WTC11 (cell line): ENCODE results near the gene FUBP3.

ENCODE experiments used
- ATF1 ChIP-seq: sonication (generic); formaldehyde crosslinking; IDR thresholded peaks from 2 replicates; pipeline ENCODE4 v1.8.1; 2023; ENCODE audit warnings: mild to moderate bottlenecking, moderate library complexity, missing genetic modification reagents
- CBFB ChIP-seq: sonication (generic); formaldehyde crosslinking; IDR thresholded peaks from 2 replicates; pipeline ENCODE4 v1.8.1; 2022; ENCODE audit warnings: mild to moderate bottlenecking, low read depth, missing genetic modification reagents
- ESRRA ChIP-seq: sonication (generic); formaldehyde crosslinking; IDR thresholded peaks from 2 replicates; pipeline ENCODE4 v1.8.1; 2022; ENCODE audit warnings: mild to moderate bottlenecking, missing genetic modification reagents, borderline replicate concordance
- JUN ChIP-seq: sonication (generic); formaldehyde crosslinking; IDR thresholded peaks from 2 replicates; pipeline ENCODE4 v1.8.0; 2023; ENCODE audit warnings: mild to moderate bottlenecking, missing genetic modification reagents
- SMAD4 ChIP-seq: sonication (generic); formaldehyde crosslinking; IDR thresholded peaks from 2 replicates; pipeline ENCODE4 v1.8.0; 2022; ENCODE audit warnings: mild to moderate bottlenecking, missing genetic modification reagents
- TF ChIP-seq, protein P1 (sequence below): fragments of 200-600 bp; IDR thresholded peaks from 2 replicates; pipeline ENCODE4 v1.8.0; 2022; ENCODE audit warnings: antibody characterized with exemption
- TF ChIP-seq, protein P2 (sequence below): sonication (generic); formaldehyde crosslinking; IDR thresholded peaks from 2 replicates; pipeline ENCODE4 v1.8.1; 2022; ENCODE audit warnings: mild to moderate bottlenecking, moderate library complexity, missing genetic modification reagents
- TF ChIP-seq, protein P3 (sequence below): sonication (generic); formaldehyde crosslinking; IDR thresholded peaks from 2 replicates; pipeline ENCODE4 v1.8.1; 2022; ENCODE audit warnings: mild to moderate bottlenecking, missing genetic modification reagents, moderate library complexity, borderline replicate concordance
- TF ChIP-seq, protein P4 (sequence below): sonication (generic); formaldehyde crosslinking; IDR thresholded peaks from 2 replicates; pipeline ENCODE4 v1.8.0; 2022; ENCODE audit warnings: mild to moderate bottlenecking, missing genetic modification reagents
- TF ChIP-seq, protein P5 (sequence below): sonication (generic); formaldehyde crosslinking; IDR thresholded peaks from 2 replicates; pipeline ENCODE4 v1.8.0; 2022; ENCODE audit warnings: mild to moderate bottlenecking, missing genetic modification reagents

DNA sequence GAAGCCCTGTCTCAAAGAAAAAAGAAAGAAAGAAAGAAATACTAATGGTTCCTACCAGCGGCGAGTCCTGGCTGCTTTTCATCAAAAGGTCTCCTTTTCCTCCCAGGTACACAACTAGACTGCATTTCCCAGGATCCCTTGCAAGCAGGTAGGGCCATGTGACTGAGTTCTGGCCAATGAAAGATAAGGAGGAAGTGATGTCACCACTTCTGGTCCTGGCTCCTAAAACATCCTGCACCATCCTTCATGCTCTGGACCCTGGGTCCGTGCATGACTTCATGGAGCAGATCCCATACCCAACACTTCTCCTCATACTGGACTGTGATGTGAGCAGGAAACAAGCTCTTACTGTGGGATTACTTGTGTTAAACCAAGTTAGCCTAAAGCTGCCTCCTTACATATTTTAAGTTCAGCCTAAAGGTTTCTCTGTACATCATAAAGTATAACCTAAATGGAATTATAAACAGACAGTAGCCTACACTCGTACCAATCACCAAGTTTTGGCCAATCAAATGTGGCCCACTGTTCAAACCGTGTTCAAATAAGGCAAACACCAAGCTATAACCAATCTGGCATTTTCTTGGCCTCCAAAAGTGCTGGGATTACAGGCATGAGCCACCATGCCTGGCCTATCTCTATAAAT is 30.2 kb upstream of the FUBP3 start:
- TF ChIP-seq, protein P1, sequence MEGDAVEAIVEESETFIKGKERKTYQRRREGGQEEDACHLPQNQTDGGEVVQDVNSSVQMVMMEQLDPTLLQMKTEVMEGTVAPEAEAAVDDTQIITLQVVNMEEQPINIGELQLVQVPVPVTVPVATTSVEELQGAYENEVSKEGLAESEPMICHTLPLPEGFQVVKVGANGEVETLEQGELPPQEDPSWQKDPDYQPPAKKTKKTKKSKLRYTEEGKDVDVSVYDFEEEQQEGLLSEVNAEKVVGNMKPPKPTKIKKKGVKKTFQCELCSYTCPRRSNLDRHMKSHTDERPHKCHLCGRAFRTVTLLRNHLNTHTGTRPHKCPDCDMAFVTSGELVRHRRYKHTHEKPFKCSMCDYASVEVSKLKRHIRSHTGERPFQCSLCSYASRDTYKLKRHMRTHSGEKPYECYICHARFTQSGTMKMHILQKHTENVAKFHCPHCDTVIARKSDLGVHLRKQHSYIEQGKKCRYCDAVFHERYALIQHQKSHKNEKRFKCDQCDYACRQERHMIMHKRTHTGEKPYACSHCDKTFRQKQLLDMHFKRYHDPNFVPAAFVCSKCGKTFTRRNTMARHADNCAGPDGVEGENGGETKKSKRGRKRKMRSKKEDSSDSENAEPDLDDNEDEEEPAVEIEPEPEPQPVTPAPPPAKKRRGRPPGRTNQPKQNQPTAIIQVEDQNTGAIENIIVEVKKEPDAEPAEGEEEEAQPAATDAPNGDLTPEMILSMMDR, result no peak
- TF ChIP-seq, protein P2, sequence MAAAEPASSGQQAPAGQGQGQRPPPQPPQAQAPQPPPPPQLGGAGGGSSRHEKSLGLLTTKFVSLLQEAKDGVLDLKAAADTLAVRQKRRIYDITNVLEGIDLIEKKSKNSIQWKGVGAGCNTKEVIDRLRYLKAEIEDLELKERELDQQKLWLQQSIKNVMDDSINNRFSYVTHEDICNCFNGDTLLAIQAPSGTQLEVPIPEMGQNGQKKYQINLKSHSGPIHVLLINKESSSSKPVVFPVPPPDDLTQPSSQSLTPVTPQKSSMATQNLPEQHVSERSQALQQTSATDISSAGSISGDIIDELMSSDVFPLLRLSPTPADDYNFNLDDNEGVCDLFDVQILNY (CRISPR knock-in tag), result no peak
- TF ChIP-seq, protein P3, sequence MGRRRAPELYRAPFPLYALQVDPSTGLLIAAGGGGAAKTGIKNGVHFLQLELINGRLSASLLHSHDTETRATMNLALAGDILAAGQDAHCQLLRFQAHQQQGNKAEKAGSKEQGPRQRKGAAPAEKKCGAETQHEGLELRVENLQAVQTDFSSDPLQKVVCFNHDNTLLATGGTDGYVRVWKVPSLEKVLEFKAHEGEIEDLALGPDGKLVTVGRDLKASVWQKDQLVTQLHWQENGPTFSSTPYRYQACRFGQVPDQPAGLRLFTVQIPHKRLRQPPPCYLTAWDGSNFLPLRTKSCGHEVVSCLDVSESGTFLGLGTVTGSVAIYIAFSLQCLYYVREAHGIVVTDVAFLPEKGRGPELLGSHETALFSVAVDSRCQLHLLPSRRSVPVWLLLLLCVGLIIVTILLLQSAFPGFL (CRISPR knock-in tag), result no peak
- TF ChIP-seq, protein P4, sequence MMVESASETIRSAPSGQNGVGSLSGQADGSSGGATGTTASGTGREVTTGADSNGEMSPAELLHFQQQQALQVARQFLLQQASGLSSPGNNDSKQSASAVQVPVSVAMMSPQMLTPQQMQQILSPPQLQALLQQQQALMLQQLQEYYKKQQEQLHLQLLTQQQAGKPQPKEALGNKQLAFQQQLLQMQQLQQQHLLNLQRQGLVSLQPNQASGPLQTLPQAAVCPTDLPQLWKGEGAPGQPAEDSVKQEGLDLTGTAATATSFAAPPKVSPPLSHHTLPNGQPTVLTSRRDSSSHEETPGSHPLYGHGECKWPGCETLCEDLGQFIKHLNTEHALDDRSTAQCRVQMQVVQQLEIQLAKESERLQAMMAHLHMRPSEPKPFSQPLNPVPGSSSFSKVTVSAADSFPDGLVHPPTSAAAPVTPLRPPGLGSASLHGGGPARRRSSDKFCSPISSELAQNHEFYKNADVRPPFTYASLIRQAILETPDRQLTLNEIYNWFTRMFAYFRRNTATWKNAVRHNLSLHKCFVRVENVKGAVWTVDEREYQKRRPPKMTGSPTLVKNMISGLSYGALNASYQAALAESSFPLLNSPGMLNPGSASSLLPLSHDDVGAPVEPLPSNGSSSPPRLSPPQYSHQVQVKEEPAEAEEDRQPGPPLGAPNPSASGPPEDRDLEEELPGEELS (CRISPR knock-in tag), result no peak
- no peak for TF ChIP-seq JUN
- TF ChIP-seq ESRRA (CRISPR knock-in tag), result no peak
- TF ChIP-seq CBFB (CRISPR knock-in tag), result no peak
- TF ChIP-seq, protein P5, sequence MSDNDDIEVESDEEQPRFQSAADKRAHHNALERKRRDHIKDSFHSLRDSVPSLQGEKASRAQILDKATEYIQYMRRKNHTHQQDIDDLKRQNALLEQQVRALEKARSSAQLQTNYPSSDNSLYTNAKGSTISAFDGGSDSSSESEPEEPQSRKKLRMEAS (CRISPR knock-in tag), result no peak
- TF ChIP-seq ATF1 (CRISPR knock-in tag), result no peak
- no peak for TF ChIP-seq SMAD4 (CRISPR knock-in tag)
